Body of pancreas (tissue), 4 donors: Measurements from ENCODE around the gene GRIA1. TPM values are rescaled to one million over a fixed set of nuclear protein-coding genes. Genes with fewer than 3 reads are reported as not detected.

ENCODE experiments used
- ATAC-seq: fragments of 150-250 bp; one replicate; pipeline ENCODE4 v1.9.1; 2016
- DNase-seq, 4 donors: peaks; one replicate each; pipeline ENCODE4 v3.0.0-alpha.2; 2019
- H3K27ac ChIP-seq, 4 donors: fragments of 200-600 bp; sonication (generic); 1 replicate in 3 of 4; 2 replicates in 1 of 4; pipeline versions ENCODE4 v1.5.1 to v1.6.1; 2016 to 2019; ENCODE audit warnings: mild to moderate bottlenecking in 1 of 4, mixed read lengths in 1 of 4, moderate library complexity in 1 of 4
- H3K27me3 ChIP-seq, 2 donors: fragments of 200-600 bp; sonication (generic); one replicate each; pipeline ENCODE4 v1.6.0; 2016; ENCODE audit warnings: mild to moderate bottlenecking in 1 of 2
- H3K36me3 ChIP-seq, 2 donors: fragments of 200-600 bp; sonication (generic); replicated peaks in 1 of 2; 2 replicates each; pipeline ENCODE4 v1.5.1; 2016; ENCODE audit warnings: low read depth in 2 of 2; ENCODE audit not compliant: insufficient read depth in 1 of 2
- H3K4me1 ChIP-seq: fragments of 200-600 bp; sonication (generic); one replicate; pipeline ENCODE4 v1.6.0; 2016
- H3K4me3 ChIP-seq, 2 donors: fragments of 200-600 bp; sonication (generic); 1 replicate in 1 of 2; 2 replicates in 1 of 2; pipeline ENCODE4 v1.5.1; 2016 to 2019
- H3K9me3 ChIP-seq, 3 donors: fragments of 200-600 bp; sonication (generic); 1 replicate in 2 of 3; 2 replicates in 1 of 3; pipeline ENCODE4 v1.5.1; 2016
- POLR2A ChIP-seq, 3 donors: fragments of 450-650 bp; IDR thresholded peaks; one replicate each; pipeline ENCODE4 v1.6.1; 2016; ENCODE audit warnings: antibody characterized with exemption in 3 of 3, mild to moderate bottlenecking in 2 of 3
- WGBS, 2 donors: methylation state at CpG; one replicate each; pipeline ENCODE4 v1.1.5; 2017; 5-methylcytosine and 5-hydroxymethylcytosine counted together
- intact Hi-C: fragments of 100-400 bp; cut with DNase I; formaldehyde crosslinking; loops from one replicate; pipeline ENCODE4 v1.15.1; 2023
- total RNA-seq, 2 donors: library from RNA; depleted of rRNA; stranded (reverse); fragments of >200 nt; gene quantifications; one replicate each; pipeline ENCODE4 v1.1.0, GENCODE V29; 2016
- TF ChIP-seq, protein P1 (sequence below), 7 experiments: fragments of 450-650 bp in 4 of 7; fragments of 200-600 bp in 3 of 7; sonication (generic) in 3 of 7; IDR thresholded peaks; one replicate each; pipeline ENCODE4 v1.5.1; 2016 to 2019; ENCODE audit warnings: antibody characterized with exemption in 7 of 7

GRIA1 gene
- total RNA-seq, 2 donors from 2014 or later, result 0.26 to 2.6 TPM

GRCh38 chr5:153537207-153537606 is 46.7 kb downstream of the GRIA1 start:
- TF ChIP-seq, protein P1, sequence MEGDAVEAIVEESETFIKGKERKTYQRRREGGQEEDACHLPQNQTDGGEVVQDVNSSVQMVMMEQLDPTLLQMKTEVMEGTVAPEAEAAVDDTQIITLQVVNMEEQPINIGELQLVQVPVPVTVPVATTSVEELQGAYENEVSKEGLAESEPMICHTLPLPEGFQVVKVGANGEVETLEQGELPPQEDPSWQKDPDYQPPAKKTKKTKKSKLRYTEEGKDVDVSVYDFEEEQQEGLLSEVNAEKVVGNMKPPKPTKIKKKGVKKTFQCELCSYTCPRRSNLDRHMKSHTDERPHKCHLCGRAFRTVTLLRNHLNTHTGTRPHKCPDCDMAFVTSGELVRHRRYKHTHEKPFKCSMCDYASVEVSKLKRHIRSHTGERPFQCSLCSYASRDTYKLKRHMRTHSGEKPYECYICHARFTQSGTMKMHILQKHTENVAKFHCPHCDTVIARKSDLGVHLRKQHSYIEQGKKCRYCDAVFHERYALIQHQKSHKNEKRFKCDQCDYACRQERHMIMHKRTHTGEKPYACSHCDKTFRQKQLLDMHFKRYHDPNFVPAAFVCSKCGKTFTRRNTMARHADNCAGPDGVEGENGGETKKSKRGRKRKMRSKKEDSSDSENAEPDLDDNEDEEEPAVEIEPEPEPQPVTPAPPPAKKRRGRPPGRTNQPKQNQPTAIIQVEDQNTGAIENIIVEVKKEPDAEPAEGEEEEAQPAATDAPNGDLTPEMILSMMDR (IDR thresholded peaks at IDR 0.05), result no peak
- TF ChIP-seq POLR2A (IDR thresholded peaks at IDR 0.05), result no peak
- H3K4me1 ChIP-seq, result no peaks in the 10 kb centered on the region
- no peak overlapping the region for H3K4me3 ChIP-seq
- H3K9me3 ChIP-seq, result no peaks in the 10 kb centered on the region
- no peaks in the 10 kb centered on the region for H3K36me3 ChIP-seq
- no peaks in the 10 kb centered on the region for H3K27me3 ChIP-seq
- DNase-seq (no peak), ATAC-seq (no peak)
- intact Hi-C loops, result no loop called here
- H3K27ac ChIP-seq, result no peak overlapping the region
- 62 to 71% methylated on average over 8 of the region's 8 CpGs for WGBS, 2 donors

GRCh38 chr5:153539983-153540382 is 49.5 kb downstream of the GRIA1 start:
- WGBS, 2 donors, result 32 to 50% methylated on average over 4 of the region's 4 CpGs
- Histone ChIP-seq H3K27ac (no peak overlapping the region), H3K4me1 (no peaks in the 10 kb centered on the region), H3K36me3 (no peaks in the 10 kb centered on the region), H3K4me3 (no peak overlapping the region), H3K9me3 (no peaks in the 10 kb centered on the region), H3K27me3 (no peaks in the 10 kb centered on the region)
- DNase-seq (no peak), ATAC-seq (no peak)
- TF ChIP-seq, protein P1 (IDR thresholded peaks at IDR 0.05), result no peak
- no peak for TF ChIP-seq POLR2A (IDR thresholded peaks at IDR 0.05)
- intact Hi-C loops, result no loop called here

DNA sequence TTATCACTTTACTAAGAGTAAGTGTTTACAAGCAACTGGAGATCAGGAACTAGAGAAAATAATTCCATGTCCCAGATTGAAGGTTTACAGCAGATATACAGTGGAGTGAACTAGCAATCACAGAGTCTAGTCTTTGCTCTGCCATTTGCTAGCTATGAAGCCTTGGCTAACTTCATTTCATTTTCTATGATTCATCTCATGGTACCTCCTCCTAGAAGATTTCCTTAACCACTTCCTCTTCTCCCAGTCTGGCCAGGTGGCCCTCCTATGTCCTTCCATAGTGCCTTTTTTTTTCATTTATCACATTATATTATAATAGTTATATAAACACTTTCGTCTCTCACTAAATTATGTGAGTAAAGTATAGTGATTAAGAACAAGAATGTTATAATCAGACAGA is 52.1 kb downstream of the GRIA1 start:
- intact Hi-C loops, result no loop called here
- Histone ChIP-seq H3K4me1 (no peaks in the 10 kb centered on the region), H3K27me3 (no peaks in the 10 kb centered on the region), H3K9me3 (no peaks in the 10 kb centered on the region), H3K4me3 (no peak overlapping the region), H3K27ac (no peak overlapping the region), H3K36me3 (no peaks in the 10 kb centered on the region)
- TF ChIP-seq POLR2A (IDR thresholded peaks at IDR 0.05), result no peak
- TF ChIP-seq, protein P1 (IDR thresholded peaks at IDR 0.05), result no peak
- WGBS, 2 donors, result 39 to 48% methylated on average over 1 of the region's 1 CpG
- ATAC-seq (no peak), DNase-seq (no peak)

- no peak for TF ChIP-seq POLR2A (IDR thresholded peaks at IDR 0.05)
- TF ChIP-seq, protein P1 (IDR thresholded peaks at IDR 0.05), result no peak
- H3K4me1 ChIP-seq, result no peaks in the 10 kb centered on the region
- ATAC-seq (no peak), DNase-seq (no peak)
- H3K27ac ChIP-seq, result no peak overlapping the region
- no peaks in the 10 kb centered on the region for H3K9me3 ChIP-seq
- no peaks in the 10 kb centered on the region for H3K36me3 ChIP-seq
- no peaks in the 10 kb centered on the region for H3K27me3 ChIP-seq
- no peak overlapping the region for H3K4me3 ChIP-seq
- intact Hi-C loops, result no loop called here
Observed at GRCh38 chr5:153543288-153543687, 52.8 kb downstream of the GRIA1 start.

DNA sequence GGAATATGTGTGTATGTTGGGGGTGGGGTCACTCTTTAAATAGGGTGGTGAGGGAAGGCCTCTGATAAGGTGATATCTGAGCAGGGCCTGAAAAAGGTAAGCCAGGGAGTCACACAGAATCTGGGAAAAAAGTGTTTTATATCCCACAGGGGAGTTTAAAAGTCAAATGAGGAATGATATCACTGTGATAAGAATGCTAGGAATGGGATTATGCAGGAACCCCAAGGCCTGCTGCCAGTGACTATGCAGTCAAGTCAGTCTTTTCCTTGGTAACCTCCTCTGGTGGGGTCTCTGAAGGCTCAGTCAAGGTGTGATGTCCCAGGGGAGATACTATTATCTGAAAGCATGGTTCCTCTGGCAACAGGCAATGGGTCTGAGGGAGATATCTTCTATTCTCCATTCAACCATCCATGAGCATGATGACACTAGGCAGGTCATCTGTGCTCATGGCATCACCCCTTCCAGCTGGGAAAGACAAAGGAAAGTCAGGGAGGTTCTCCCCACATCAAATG is 53.5 kb downstream of the GRIA1 start:
- H3K4me1 ChIP-seq, result no peaks in the 10 kb centered on the region
- ATAC-seq (no peak), DNase-seq (no peak)
- intact Hi-C loops, result no loop called here
- TF ChIP-seq, protein P1 (IDR thresholded peaks at IDR 0.05), result no peak
- no peak for TF ChIP-seq POLR2A (IDR thresholded peaks at IDR 0.05)
- no peaks in the 10 kb centered on the region for H3K9me3 ChIP-seq
- no peaks in the 10 kb centered on the region for H3K36me3 ChIP-seq
- H3K4me3 ChIP-seq, result no peak overlapping the region
- H3K27me3 ChIP-seq, result no peaks in the 10 kb centered on the region
- H3K27ac ChIP-seq, result no peak overlapping the region
